ENCODE results near the gene TAF13.

TAF13 gene

DNA sequence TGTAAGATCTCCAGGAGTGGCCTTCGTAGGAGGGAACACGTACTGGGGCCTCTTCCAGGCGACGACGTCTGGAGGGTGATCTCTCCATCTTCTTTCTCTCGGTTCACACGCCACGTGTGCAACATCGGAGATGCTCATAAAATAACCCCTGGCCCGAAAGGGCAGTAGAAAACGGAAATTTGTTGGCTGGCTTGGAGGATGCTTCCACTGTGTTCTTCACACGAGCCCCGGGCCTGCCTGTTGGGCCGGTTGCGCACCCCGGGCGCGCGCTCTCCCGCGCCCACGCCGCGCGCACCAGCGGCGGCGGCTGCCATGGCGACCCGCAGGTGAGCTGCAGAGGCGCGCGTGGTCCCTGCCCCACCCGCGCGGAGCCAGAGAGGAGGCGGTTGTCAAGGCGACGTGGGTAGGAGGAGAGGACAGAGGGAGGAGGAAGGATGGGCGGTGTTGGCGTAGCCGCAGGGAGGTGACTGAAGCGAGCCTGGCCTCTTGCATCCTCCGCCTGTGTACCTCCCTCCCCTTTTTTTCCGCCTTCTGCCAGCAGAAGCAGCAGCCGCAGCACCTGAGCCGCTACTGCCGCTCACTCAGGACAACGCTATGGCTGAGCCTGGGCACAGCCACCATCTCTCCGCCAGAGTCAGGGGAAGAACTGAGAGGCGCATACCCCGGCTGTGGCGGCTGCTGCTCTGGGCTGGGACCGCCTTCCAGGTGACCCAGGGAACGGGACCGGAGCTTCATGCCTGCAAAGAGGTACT, 38.0 kb upstream of the TAF13 start, which contains the start of gene ELAPOR1:
Gene ELAPOR1 (plus strand): TSS at position 526 of the 752 bp plus-strand sequence. CDS start 69 bp downstream, at position 595.
- TF ChIP-seq EZH2phosphoT487 (IDR thresholded peaks at IDR 0.05; ENCODE audit: borderline replicate concordance, low read length), result 0 out of 2 replicates have a peak, but pooled peaks have one; percentile 48
- TF ChIP-seq, protein P1, sequence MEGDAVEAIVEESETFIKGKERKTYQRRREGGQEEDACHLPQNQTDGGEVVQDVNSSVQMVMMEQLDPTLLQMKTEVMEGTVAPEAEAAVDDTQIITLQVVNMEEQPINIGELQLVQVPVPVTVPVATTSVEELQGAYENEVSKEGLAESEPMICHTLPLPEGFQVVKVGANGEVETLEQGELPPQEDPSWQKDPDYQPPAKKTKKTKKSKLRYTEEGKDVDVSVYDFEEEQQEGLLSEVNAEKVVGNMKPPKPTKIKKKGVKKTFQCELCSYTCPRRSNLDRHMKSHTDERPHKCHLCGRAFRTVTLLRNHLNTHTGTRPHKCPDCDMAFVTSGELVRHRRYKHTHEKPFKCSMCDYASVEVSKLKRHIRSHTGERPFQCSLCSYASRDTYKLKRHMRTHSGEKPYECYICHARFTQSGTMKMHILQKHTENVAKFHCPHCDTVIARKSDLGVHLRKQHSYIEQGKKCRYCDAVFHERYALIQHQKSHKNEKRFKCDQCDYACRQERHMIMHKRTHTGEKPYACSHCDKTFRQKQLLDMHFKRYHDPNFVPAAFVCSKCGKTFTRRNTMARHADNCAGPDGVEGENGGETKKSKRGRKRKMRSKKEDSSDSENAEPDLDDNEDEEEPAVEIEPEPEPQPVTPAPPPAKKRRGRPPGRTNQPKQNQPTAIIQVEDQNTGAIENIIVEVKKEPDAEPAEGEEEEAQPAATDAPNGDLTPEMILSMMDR (IDR thresholded peaks at IDR 0.05; ENCODE audit: low read depth, low read length, poor library complexity, severe bottlenecking), result no peak
- H3K4me2 ChIP-seq (ENCODE audit: low read length), result peak within 1 kb of the TSS; percentile 84
- H3K27ac ChIP-seq (ENCODE audit: low read depth, low read length), result no peak within 1 kb of the TSS
- H3K36me3 ChIP-seq (ENCODE audit: control insufficient read depth, low read length), result no peaks in the 10 kb centered on the region
- H3K9me2 ChIP-seq (replicated peaks; ENCODE audit: control insufficient read depth, low read length), result no peaks in the 10 kb centered on the region
- no peaks in the 10 kb centered on the region for H3K9me3 ChIP-seq (ENCODE audit: control insufficient read depth, insufficient read depth, low read length)
- H3K27me3 ChIP-seq (ENCODE audit: control insufficient read depth, low read length), result peaks cover 39% of the 10 kb centered on the region
- peak within 1 kb of the TSS; percentile 71 for H3K4me3 ChIP-seq (ENCODE audit: low read length)
- no peaks in the 10 kb centered on the region for H4K20me1 ChIP-seq (ENCODE audit: control insufficient read depth, insufficient read depth, low read depth, low read length)
- no peaks in the 10 kb centered on the region for H3F3A ChIP-seq (ENCODE audit: control insufficient read depth, insufficient read depth)
- peaks cover 35% of the 10 kb centered on the region for H3K4me1 ChIP-seq (ENCODE audit: control insufficient read depth, low read length)
- H3K79me2 ChIP-seq (ENCODE audit: control insufficient read depth, low read length), result no peaks in the 10 kb centered on the region

DNA sequence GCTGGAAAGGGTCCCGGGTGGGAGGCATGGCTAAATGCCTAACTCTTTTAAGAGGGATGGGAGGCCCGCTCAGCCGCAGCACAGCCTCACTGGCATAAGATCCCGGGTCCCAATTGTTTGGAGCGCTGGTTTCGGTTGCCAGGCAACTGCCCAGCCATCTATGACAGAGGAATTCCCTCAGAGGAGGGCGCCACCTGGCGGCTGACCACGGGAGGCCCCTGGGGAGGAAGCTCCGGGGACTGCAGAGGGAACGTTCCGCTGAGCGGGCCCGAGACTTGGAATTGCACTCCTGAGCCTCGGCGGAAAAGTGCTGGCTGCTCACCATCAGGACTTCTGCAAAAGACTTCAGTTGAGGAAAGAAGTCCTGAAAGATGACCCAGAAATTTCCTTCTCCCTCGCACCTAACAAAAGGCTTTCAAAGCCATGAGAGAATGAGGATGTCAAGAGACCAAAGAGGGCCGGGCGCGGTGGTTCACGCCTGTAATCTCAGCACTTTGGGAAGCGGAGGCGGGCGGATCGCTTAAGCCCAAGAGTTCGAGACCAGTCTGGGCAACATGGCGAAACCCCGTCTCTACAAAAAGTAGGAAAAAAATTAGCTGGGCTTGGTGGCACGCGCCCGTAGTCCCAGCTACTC, 37.0 kb upstream of the TAF13 start:
- H3K4me2 ChIP-seq (ENCODE audit: low read length), result peak overlapping the region; percentile 84
- H3K9me3 ChIP-seq (ENCODE audit: control insufficient read depth, insufficient read depth, low read length), result no peaks in the 10 kb centered on the region
- H3F3A ChIP-seq (ENCODE audit: control insufficient read depth, insufficient read depth), result no peaks in the 10 kb centered on the region
- peaks cover 27% of the 10 kb centered on the region for H3K4me1 ChIP-seq (ENCODE audit: control insufficient read depth, low read length)
- TF ChIP-seq, protein P1 (IDR thresholded peaks at IDR 0.05; ENCODE audit: low read depth, low read length, poor library complexity, severe bottlenecking), result peak; percentile 95
- no peak for TF ChIP-seq EZH2phosphoT487 (IDR thresholded peaks at IDR 0.05; ENCODE audit: borderline replicate concordance, low read length)
- no peaks in the 10 kb centered on the region for H4K20me1 ChIP-seq (ENCODE audit: control insufficient read depth, insufficient read depth, low read depth, low read length)
- no peaks in the 10 kb centered on the region for H3K36me3 ChIP-seq (ENCODE audit: control insufficient read depth, low read length)
- no peak overlapping the region for H3K27ac ChIP-seq (ENCODE audit: low read depth, low read length)
- peaks cover 42% of the 10 kb centered on the region for H3K27me3 ChIP-seq (ENCODE audit: control insufficient read depth, low read length)
- no peaks in the 10 kb centered on the region for H3K79me2 ChIP-seq (ENCODE audit: control insufficient read depth, low read length)
- H3K4me3 ChIP-seq (ENCODE audit: low read length), result peak overlapping the region; percentile 71
- H3K9me2 ChIP-seq (replicated peaks; ENCODE audit: control insufficient read depth, low read length), result no peaks in the 10 kb centered on the region

DNA sequence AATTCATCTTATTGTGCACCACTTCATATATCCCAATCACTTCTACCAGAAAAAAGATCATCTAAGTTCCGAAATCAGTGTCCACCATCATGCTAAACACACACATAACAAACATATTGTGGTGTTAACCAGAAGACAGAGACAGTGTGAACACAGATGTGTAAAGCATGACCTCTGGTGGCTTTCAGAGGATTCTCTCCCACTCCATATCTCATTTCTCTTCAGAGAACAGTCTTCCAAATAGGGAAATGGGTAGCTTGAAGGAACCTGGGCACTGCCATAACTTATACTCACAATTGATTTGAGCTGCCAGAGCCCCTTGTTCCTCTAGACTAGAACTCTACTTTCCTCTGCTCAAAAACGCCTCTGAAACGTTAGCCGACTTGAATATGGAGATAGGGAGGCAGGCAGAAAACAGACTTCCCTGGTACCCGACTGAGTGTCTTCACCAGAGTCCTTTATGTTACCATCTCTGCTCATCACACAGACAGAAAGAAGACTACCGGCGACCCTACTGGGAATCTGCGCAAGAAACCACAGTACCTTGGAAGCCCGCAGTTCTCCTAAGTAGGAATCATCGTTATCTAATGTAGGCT, 36.4 kb upstream of the TAF13 start:
- Histone ChIP-seq H3K79me2 (ENCODE audit: control insufficient read depth, low read length) (no peaks in the 10 kb centered on the region), H4K20me1 (ENCODE audit: control insufficient read depth, insufficient read depth, low read depth, low read length) (no peaks in the 10 kb centered on the region), H3K9me2 (replicated peaks; ENCODE audit: control insufficient read depth, low read length) (no peaks in the 10 kb centered on the region), H3K36me3 (ENCODE audit: control insufficient read depth, low read length) (no peaks in the 10 kb centered on the region), H3K4me3 (ENCODE audit: low read length) (peak overlapping the region; percentile 71), H3F3A (ENCODE audit: control insufficient read depth, insufficient read depth) (no peaks in the 10 kb centered on the region), H3K4me2 (ENCODE audit: low read length) (peak overlapping the region; percentile 84), H3K27me3 (ENCODE audit: control insufficient read depth, low read length) (peaks cover 43% of the 10 kb centered on the region), H3K4me1 (ENCODE audit: control insufficient read depth, low read length) (peaks cover 27% of the 10 kb centered on the region), H3K27ac (ENCODE audit: low read depth, low read length) (no peak overlapping the region), H3K9me3 (ENCODE audit: control insufficient read depth, insufficient read depth, low read length) (no peaks in the 10 kb centered on the region)
- TF ChIP-seq, protein P1 (IDR thresholded peaks at IDR 0.05; ENCODE audit: low read depth, low read length, poor library complexity, severe bottlenecking), result peak; percentile 46
- TF ChIP-seq EZH2phosphoT487 (IDR thresholded peaks at IDR 0.05; ENCODE audit: borderline replicate concordance, low read length), result no peak

Data from DOHH2 (cell line).